Activated CD4-positive, alpha-beta T cell treated with anti-CD3 and anti-CD28 coated beads, Interleukin-2, amount 10 ng/mL, durations not matched to agents 7 days and 5 days (primary cell): ENCODE data around the gene FLRT2. TPM values are rescaled to one million over a fixed set of nuclear protein-coding genes. Genes with fewer than 3 reads are reported as not detected.

Experiments
- CTCF ChIA-PET: fragments of 350-600 bp; sonication (Branson Sonifier 250); formaldehyde crosslinking; loops from one replicate; lab custom pipeline; 2021; ENCODE audit warnings: antibody characterized with exemption; lab: Charles Lee
- POLR2A ChIA-PET: fragments of 350-600 bp; sonication (Branson Sonifier 250); formaldehyde crosslinking; loops from one replicate; lab custom pipeline; 2021; ENCODE audit warnings: antibody characterized with exemption; lab: Charles Lee
- DNase-seq: peaks from one replicate; pipeline ENCODE4 v3.0.0-alpha.2; 2020
- H3K27ac Mint-ChIP-seq: one replicate; pipeline ENCODE4 v1.8.0; 2021; ENCODE audit warnings: mild to moderate bottlenecking, moderate library complexity, mixed read lengths
- H3K27me3 Mint-ChIP-seq: one replicate; pipeline ENCODE4 v1.8.0; 2021; ENCODE audit warnings: mixed read lengths
- H3K36me3 Mint-ChIP-seq: one replicate; pipeline ENCODE4 v1.8.0; 2021; ENCODE audit warnings: low read depth, mixed read lengths
- H3K4me1 Mint-ChIP-seq: one replicate; pipeline ENCODE4 v1.8.0; 2021; ENCODE audit warnings: mixed read lengths
- H3K4me3 Mint-ChIP-seq: one replicate; pipeline ENCODE4 v1.8.0; 2021; ENCODE audit warnings: mild to moderate bottlenecking, moderate library complexity, mixed read lengths
- H3K9me3 Mint-ChIP-seq: one replicate; pipeline ENCODE4 v1.8.0; 2021; ENCODE audit warnings: mixed read lengths
- total RNA-seq, 2 experiments: library from RNA; stranded (reverse); gene quantifications; one replicate each; pipeline ENCODE4 v1.2.3, GENCODE V29; 2021

The FLRT2 gene, protein sequence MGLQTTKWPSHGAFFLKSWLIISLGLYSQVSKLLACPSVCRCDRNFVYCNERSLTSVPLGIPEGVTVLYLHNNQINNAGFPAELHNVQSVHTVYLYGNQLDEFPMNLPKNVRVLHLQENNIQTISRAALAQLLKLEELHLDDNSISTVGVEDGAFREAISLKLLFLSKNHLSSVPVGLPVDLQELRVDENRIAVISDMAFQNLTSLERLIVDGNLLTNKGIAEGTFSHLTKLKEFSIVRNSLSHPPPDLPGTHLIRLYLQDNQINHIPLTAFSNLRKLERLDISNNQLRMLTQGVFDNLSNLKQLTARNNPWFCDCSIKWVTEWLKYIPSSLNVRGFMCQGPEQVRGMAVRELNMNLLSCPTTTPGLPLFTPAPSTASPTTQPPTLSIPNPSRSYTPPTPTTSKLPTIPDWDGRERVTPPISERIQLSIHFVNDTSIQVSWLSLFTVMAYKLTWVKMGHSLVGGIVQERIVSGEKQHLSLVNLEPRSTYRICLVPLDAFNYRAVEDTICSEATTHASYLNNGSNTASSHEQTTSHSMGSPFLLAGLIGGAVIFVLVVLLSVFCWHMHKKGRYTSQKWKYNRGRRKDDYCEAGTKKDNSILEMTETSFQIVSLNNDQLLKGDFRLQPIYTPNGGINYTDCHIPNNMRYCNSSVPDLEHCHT
- not detected for total RNA-seq

DNA sequence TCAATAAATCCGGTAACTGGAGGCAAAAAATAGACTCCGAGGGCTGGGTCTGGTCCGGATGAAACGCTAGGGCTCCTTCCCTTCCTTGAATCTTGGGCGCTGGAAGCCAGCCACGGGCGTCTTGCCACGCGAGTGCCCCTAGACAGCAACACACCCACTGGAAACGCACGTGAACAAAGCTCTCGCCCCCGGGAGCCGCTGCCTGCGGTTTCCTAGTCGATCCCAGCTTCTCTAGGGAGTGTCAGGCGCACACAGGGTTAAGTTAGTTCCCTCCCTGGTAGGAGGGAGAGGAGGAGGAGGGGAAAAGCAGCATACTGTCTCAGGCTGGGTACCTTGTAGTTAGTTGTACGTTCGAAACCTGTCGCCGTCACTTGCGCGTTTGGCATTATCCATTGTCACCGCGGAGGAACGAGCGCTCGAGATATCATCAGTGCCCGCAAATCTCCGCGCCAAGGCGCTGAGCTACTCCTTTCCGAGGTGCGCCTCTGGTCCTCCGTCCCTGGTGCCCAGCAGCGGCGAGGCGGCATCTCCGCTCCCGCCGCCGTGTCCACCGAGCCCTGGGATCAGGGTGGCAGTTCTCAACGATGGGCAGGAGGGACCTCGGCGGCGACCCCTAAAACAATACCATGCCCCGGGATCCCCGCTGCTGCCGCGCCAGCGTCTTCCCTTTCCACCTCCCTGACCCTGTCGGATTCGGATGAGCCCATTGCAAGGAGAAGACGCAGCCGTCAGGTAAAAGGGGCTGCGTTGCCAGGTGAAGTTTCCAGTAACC, at the start of gene FLRT2:
FLRT2 (plus strand) TSS at position 342 of the 772 bp plus-strand sequence. CDS start 91,371 bp downstream, outside the sequence.
- peaks cover 70% of the 10 kb centered on the region for H3K27me3 Mint-ChIP-seq
- H3K4me3 Mint-ChIP-seq = peak within 1 kb of the TSS; percentile 16
- no peak for DNase-seq
- peaks cover 1% of the 10 kb centered on the region for H3K36me3 Mint-ChIP-seq
- H3K27ac Mint-ChIP-seq = peak within 1 kb of the TSS; percentile 5
- ChIA-PET POLR2A (no interaction called here), CTCF (no interaction called here)
- H3K9me3 Mint-ChIP-seq = peaks cover 2% of the 10 kb centered on the region
- H3K4me1 Mint-ChIP-seq = peaks cover 11% of the 10 kb centered on the region

DNA sequence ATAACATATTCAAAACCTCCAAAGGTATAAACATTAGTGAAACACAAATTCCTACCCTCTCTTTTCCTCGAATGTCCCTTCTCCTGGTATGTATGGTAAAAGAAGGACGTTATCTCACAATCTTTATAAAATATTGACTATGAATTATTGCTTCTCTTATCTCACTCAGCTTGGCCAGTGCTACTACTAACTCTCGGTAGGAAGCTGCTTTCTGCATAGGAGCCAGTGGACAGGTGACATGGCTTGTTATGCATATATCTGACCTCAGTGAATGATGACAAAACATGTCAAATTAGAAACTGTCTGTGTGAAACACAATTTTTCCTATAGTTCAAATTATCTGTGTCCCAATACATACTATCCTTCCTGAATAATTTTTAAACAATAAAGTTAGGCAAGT, 48.5 kb upstream of the FLRT2 start:
- DNase-seq = no peak
- H3K4me3 Mint-ChIP-seq = no peak overlapping the region
- POLR2A ChIA-PET = no interaction called here
- CTCF ChIA-PET = no interaction called here
- H3K36me3 Mint-ChIP-seq = no peaks in the 10 kb centered on the region
- no peaks in the 10 kb centered on the region for H3K9me3 Mint-ChIP-seq
- H3K27me3 Mint-ChIP-seq = no peaks in the 10 kb centered on the region
- no peaks in the 10 kb centered on the region for H3K4me1 Mint-ChIP-seq
- H3K27ac Mint-ChIP-seq = no peak overlapping the region

DNA sequence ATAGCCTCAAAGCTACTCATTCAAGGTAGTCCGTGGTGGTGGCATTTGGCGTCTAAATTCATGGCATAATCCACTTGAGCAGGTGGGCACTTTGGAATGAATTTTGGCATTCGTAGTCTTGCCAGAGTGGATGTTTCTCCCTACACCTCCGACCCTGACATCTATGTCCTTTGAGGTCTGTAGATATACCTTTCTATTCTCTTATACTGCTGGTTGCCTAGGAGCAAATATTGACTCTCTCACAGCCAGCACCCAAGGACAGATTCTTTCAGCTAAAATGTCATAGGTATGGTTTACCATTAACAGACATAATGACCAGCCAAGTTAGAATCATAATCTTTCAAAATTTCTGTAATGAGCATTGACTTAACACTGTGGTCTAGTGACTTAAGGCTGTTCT, 47.4 kb upstream of the FLRT2 start:
- no peaks in the 10 kb centered on the region for H3K36me3 Mint-ChIP-seq
- no peak overlapping the region for H3K27ac Mint-ChIP-seq
- no peaks in the 10 kb centered on the region for H3K27me3 Mint-ChIP-seq

DNA sequence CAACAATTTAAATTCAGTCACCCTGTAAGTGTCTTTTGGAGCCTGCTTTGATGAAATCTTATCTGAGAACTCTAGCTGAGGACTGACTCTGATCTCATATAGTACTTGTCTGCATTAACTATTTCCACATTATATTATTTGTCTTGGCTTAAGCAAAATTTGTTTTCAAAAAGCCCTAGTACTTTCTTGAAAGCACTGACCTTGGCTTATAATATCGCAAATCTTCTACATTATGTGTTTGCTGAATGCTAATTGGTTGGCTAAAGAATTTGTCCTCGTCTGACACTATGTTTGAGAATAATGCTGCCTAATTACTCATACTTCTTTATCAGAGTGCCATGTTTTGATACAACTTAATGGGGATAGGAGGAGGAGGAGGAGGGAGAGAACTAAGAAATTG, 46.9 kb upstream of the FLRT2 start:
- H3K4me3 Mint-ChIP-seq = no peak overlapping the region
- CTCF ChIA-PET = no interaction called here
- H3K4me1 Mint-ChIP-seq = no peaks in the 10 kb centered on the region
- DNase-seq = no peak
- POLR2A ChIA-PET = no interaction called here
- H3K9me3 Mint-ChIP-seq = no peaks in the 10 kb centered on the region
- no peaks in the 10 kb centered on the region for H3K36me3 Mint-ChIP-seq
- no peak overlapping the region for H3K27ac Mint-ChIP-seq
- no peaks in the 10 kb centered on the region for H3K27me3 Mint-ChIP-seq

More for the DNA sequence above, 47.4 kb upstream of the FLRT2 start:
- Mint-ChIP-seq H3K4me3 (no peak overlapping the region), H3K4me1 (no peaks in the 10 kb centered on the region), H3K9me3 (no peaks in the 10 kb centered on the region)
- DNase-seq = no peak
- ChIA-PET CTCF (no interaction called here), POLR2A (no interaction called here)

DNA sequence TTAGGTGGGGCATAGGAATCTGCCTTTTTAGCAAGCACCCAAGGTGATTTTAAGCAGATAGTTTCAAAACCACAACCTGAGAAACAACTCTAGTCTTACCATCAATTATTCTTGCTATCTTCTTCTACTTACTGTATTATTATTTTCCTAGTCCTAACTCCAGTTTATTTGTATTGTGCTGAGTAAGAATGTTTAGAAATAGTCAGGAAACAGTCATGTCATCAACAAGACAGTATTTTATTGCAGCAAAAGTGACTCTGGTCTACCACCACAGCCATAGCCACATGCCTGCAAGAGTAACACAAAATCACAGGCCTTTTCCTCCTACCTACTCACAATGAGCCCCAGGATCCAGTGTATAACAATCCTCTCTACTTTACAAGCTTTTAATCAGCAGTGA, 46.3 kb upstream of the FLRT2 start:
- POLR2A ChIA-PET = no interaction called here
- Mint-ChIP-seq H3K4me1 (no peaks in the 10 kb centered on the region), H3K27ac (no peak overlapping the region), H3K4me3 (no peak overlapping the region), H3K9me3 (no peaks in the 10 kb centered on the region), H3K36me3 (no peaks in the 10 kb centered on the region), H3K27me3 (no peaks in the 10 kb centered on the region)
- CTCF ChIA-PET = no interaction called here
- DNase-seq = no peak

DNA sequence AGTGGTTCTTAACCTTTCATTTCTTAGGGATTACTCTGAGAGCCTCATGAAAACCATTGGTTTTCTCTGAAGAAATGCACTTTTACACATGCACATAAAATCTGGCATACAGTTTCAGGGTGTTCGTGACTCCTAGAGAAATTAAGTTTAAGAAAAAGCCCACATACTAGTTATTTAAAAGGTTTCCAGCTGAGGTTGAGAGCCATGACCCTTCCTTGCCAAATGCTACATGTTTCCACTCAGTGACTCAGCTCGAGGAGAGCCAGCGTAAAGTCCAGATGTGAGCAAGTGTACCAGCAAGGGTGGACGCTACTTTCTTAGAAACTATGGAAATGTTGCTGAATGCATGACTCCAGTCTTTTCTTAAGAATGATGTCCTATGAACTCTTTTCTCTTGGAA, 42.7 kb upstream of the FLRT2 start:
- Mint-ChIP-seq H3K36me3 (no peaks in the 10 kb centered on the region), H3K4me3 (no peak overlapping the region), H3K27ac (no peak overlapping the region), H3K27me3 (no peaks in the 10 kb centered on the region), H3K9me3 (peaks cover 13% of the 10 kb centered on the region), H3K4me1 (no peaks in the 10 kb centered on the region)
- ChIA-PET CTCF (no interaction called here), POLR2A (no interaction called here)
- DNase-seq = no peak

DNA sequence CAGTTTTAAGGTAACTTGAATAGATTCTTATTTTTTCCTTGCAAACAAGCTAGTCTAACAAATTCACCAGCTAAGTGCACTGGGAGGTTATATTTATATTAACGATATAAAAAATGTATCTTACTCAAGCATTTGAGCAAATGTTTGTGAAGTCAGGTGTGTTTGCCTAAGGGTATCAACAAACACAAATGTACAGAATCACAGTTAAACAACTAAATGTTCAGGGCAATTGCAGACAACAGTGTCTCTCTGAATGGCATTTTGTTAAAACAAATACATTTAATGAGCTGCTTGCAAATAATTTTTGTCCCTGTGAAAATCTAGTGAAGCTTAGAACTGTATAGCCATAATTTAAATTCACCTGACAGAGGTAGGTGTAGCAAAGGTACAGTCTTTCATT, 28.2 kb upstream of the FLRT2 start:
- no peaks in the 10 kb centered on the region for H3K36me3 Mint-ChIP-seq
- no peaks in the 10 kb centered on the region for H3K27me3 Mint-ChIP-seq
- H3K4me3 Mint-ChIP-seq = no peak overlapping the region
- H3K9me3 Mint-ChIP-seq = no peaks in the 10 kb centered on the region
- POLR2A ChIA-PET = no interaction called here
- H3K27ac Mint-ChIP-seq = no peak overlapping the region
- DNase-seq = no peak
- CTCF ChIA-PET = no interaction called here
- no peaks in the 10 kb centered on the region for H3K4me1 Mint-ChIP-seq

DNA sequence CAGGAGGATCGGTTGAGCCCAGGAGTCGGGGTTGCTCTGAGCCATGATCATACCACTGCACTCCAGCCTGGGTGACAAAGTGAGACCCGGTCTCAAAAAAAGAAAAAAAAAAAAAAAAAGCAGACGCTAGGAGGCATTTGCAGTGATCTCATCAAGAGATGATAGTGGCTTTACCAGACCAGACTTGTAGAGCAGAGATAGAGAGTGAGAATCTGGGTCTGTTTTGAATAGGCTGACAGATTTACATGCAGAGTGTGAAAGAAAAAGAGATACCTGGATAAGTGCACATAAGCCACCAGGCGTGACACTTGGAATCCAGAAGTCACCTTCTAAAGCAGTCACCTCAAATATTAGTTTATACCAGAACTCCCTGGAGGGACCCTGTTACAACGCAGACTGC, 21.1 kb upstream of the FLRT2 start:
- Mint-ChIP-seq H3K4me3 (no peak overlapping the region), H3K27ac (no peak overlapping the region), H3K27me3 (no peaks in the 10 kb centered on the region), H3K36me3 (no peaks in the 10 kb centered on the region), H3K9me3 (no peaks in the 10 kb centered on the region), H3K4me1 (no peaks in the 10 kb centered on the region)
- DNase-seq = no peak
- ChIA-PET POLR2A (no interaction called here), CTCF (no interaction called here)

DNA sequence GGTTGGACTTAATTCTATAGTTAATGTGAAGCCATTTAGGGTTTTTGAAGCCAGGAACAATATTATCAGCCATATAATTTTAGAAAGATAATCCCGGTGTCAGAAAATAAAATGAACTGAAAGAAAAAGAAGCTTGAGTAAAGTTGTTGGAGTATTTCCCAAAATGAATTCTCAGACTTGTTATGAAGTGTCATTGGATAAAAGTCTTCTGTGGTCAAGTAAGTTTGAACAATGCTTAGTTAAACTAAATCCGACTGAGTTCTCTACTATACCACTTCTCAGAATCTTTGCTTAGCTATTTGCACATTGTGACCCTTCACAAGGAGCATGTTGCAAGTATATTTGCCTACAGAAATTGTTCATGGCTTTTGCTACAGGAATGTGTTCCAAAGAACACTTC, 17.5 kb upstream of the FLRT2 start:
- POLR2A ChIA-PET = no interaction called here

DNA sequence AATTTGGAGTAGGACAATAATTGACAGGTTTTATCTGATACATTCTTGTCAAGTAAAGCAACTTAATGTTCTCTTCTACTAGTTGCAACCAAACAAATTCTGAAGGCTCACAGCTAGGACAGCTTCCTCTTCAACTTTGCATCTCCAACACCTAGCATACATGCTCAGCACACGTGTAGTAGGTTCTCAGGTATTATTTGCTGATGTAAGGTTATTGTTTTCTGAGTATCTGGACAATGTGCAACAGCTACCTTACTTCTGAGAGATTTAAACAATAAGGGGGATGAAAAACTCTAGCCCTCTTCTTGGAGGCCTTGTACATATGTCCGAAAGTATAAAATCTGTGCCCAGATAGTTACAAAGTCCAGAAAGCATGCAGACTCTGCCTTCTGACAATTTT, 15.5 kb upstream of the FLRT2 start:
- no peak for DNase-seq
- Mint-ChIP-seq H3K4me3 (no peak overlapping the region), H3K36me3 (no peaks in the 10 kb centered on the region), H3K9me3 (no peaks in the 10 kb centered on the region), H3K27ac (no peak overlapping the region), H3K27me3 (no peaks in the 10 kb centered on the region), H3K4me1 (no peaks in the 10 kb centered on the region)
- POLR2A ChIA-PET = no interaction called here
- CTCF ChIA-PET = no interaction called here

More for the DNA sequence above, 17.5 kb upstream of the FLRT2 start:
- Mint-ChIP-seq H3K4me3 (no peak overlapping the region), H3K27me3 (no peaks in the 10 kb centered on the region), H3K27ac (no peak overlapping the region), H3K4me1 (no peaks in the 10 kb centered on the region), H3K9me3 (no peaks in the 10 kb centered on the region), H3K36me3 (no peaks in the 10 kb centered on the region)
- CTCF ChIA-PET = no interaction called here
- DNase-seq = no peak

DNA sequence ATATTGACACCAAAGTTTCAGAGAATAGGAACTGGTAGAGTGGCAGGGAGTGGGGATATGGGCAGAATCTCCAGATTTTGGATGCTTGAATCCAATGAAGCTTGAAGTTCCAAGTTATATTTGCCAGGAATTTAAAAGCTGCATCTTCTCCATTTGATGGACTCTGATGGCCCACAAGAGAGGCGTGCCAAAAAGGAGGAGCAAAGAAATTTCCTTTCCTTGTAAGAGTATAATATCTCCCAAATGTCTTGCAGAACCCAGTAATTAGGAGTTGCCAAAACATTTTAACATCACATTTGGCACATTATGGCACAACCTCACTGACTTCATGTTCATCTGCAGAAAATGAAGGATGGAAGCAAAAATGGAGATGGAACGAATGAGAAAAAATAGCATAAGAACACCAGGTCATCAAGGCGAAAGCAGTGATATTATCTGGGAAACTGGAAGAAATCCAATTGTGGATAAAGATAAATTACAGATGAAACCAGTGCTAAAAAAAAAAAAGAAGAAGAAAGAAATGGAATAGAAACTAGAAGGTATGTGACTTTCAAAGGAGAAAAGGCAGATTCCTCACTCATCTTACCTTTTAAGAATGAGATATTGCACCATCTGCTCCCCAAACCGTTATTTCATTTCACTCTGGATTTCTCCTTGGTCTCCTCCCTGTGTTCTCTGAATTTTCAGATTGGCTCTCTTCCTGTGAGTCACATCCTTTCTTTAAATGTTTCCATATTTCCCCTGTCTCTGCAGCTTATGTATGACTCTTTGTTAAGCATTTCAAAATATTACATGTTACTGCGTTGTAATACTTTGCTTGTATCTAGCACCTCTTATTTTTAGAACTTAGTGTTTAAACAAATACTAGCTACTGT, 13.5 kb upstream of the FLRT2 start:
- CTCF ChIA-PET = no interaction called here

DNA sequence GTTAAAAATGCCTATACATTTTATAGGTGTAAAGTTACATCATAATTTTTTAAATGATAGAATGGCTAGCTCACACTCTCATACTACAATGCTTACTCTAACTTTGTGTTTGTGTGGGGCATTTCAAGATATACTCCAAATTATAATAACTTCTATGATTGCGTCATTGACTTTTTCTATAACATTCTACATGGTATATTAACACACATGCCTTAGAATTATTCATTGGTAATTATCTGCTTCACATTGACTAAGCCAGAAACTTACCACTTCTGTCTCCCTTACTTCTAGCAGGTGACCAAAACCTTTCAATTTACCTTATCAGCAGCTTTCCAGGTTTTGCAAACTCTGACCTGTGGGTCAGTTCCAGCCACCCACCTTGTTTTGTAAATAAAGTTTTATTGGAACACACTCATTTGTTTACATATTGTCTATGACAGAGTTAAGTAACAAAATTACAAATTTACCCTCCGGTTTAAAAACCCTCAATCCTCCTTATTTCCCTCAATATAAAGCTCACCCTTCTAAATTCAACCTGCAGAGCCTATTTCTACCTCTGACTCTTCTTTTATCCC, 12.7 kb upstream of the FLRT2 start:
- H3K27me3 Mint-ChIP-seq = no peaks in the 10 kb centered on the region
- H3K27ac Mint-ChIP-seq = no peak overlapping the region
- ChIA-PET POLR2A (no interaction called here), CTCF (no interaction called here)
- H3K9me3 Mint-ChIP-seq = no peaks in the 10 kb centered on the region
- no peaks in the 10 kb centered on the region for H3K4me1 Mint-ChIP-seq
- H3K4me3 Mint-ChIP-seq = no peak overlapping the region
- H3K36me3 Mint-ChIP-seq = no peaks in the 10 kb centered on the region
- DNase-seq = no peak

More for the DNA sequence above, 13.5 kb upstream of the FLRT2 start:
- Mint-ChIP-seq H3K36me3 (no peaks in the 10 kb centered on the region), H3K4me3 (no peak overlapping the region), H3K4me1 (no peaks in the 10 kb centered on the region), H3K9me3 (no peaks in the 10 kb centered on the region), H3K27me3 (no peaks in the 10 kb centered on the region), H3K27ac (no peak overlapping the region)
- POLR2A ChIA-PET = no interaction called here
- DNase-seq = no peak
